Panc1 (cell line): ENCODE results near the gene DNAAF8. TPM values are rescaled to one million over a fixed set of nuclear protein-coding genes. Genes with fewer than 3 reads are reported as not detected.

Source experiments
- ATAC-seq: fragments of 200-7000 bp; cut with Tn5 transposase; 2 replicates; pipeline ENCODE4 v1.9.1; 2020; ENCODE audit warnings: mild to moderate bottlenecking, moderate library complexity
- BruUV-seq: library from RNA; stranded (reverse); fragments of 400-500 nt; replicated peaks from 2 replicates; lab custom pipeline; 2021; lab: Mats Ljungman, UMichigan
- CTCF ChIA-PET: fragments of 300-600 bp; sonication (Branson Sonifier 250); formaldehyde crosslinking; loops from one replicate; lab custom pipeline; 2022; ENCODE audit warnings: antibody characterized with exemption; lab: Charles Lee
- POLR2A ChIA-PET: fragments of 300-600 bp; sonication (Branson Sonifier 250); formaldehyde crosslinking; loops from one replicate; lab custom pipeline; 2022; ENCODE audit warnings: antibody characterized with exemption; lab: Charles Lee
- DNase-seq: peaks from one replicate; pipeline ENCODE4 v3.0.0-alpha.2; 2010; ENCODE audit warnings: low read depth, low spot score
- H3K27ac ChIP-seq: 2 replicates; pipeline ENCODE4 v1.5.1; 2011; ENCODE audit warnings: mild to moderate bottlenecking, low read length, inconsistent platforms
- H3K27me3 ChIP-seq: fragments of 200-500 bp; sonication (Bioruptor generic); 2 replicates; pipeline ENCODE4 v1.6.0; 2014; ENCODE audit warnings: low read length, inconsistent platforms; ENCODE audit not compliant: control insufficient read depth, insufficient read depth
- H3K36me3 ChIP-seq: fragments of 200-500 bp; sonication (Bioruptor generic); 2 replicates; pipeline ENCODE4 v1.5.1; 2014; ENCODE audit warnings: inconsistent platforms, mild to moderate bottlenecking, low read length, moderate library complexity; ENCODE audit not compliant: control insufficient read depth, insufficient read depth
- H3K4me1 ChIP-seq: 2 replicates; pipeline ENCODE4 v1.5.1; 2011; ENCODE audit warnings: inconsistent platforms, mild to moderate bottlenecking, low read length, moderate library complexity; ENCODE audit not compliant: control insufficient read depth, insufficient read depth
- H3K4me3 ChIP-seq, 2 experiments: 2 replicates each; pipeline ENCODE4 v1.5.1; 2011 to 2012; ENCODE audit warnings: low read depth in 2 of 2, low read length in 2 of 2, mild to moderate bottlenecking in 2 of 2, inconsistent platforms in 1 of 2, moderate library complexity in 1 of 2
- H3K9me3 ChIP-seq: fragments of 200-500 bp; sonication (Bioruptor generic); 2 replicates; pipeline ENCODE4 v1.5.1; 2014; ENCODE audit warnings: low read depth, mild to moderate bottlenecking, inconsistent platforms, low read length, moderate library complexity; ENCODE audit not compliant: control insufficient read depth, insufficient read depth
- POLR2AphosphoS5 ChIP-seq: IDR thresholded peaks from 2 replicates; pipeline ENCODE4 v1.6.1; 2012; ENCODE audit warnings: mild to moderate bottlenecking, low read depth, low read length, moderate library complexity
- SIN3A ChIP-seq: IDR thresholded peaks from 2 replicates; pipeline ENCODE4 v1.6.1; 2012; ENCODE audit warnings: low read depth, mild to moderate bottlenecking, low read length, moderate library complexity, borderline replicate concordance; ENCODE audit not compliant: insufficient read depth
- TCF7L2 ChIP-seq: IDR thresholded peaks from 2 replicates; pipeline ENCODE4 v1.6.1; 2011; ENCODE audit warnings: mild to moderate bottlenecking, low read depth, low read length, inconsistent platforms
- in situ Hi-C: cut with HindIII; loops from 2 replicates; pipeline ENCODE4 v1.10.0; 2016; ENCODE audit warnings: low sequenced_read_pairs, low pct_unique_long_range_greater_than_20kb
- intact Hi-C: fragments of 100-400 bp; cut with micrococcal nuclease; formaldehyde crosslinking; loops from one replicate; pipeline ENCODE4 v1.10.0; 2022; ENCODE audit not compliant: unreplicated experiment
- total RNA-seq: library from RNA; stranded (reverse); gene quantifications from one replicate; pipeline ENCODE4 v1.2.1, GENCODE V29; 2021; ENCODE audit not compliant: unreplicated experiment
- TF ChIP-seq, protein P1 (sequence below): fragments of 450-650 bp; IDR thresholded peaks from 2 replicates; pipeline ENCODE4 v1.5.1; 2017; ENCODE audit warnings: mild to moderate bottlenecking
- TF ChIP-seq, protein P2 (sequence below), 2 experiments: IDR thresholded peaks; 2 replicates each; pipeline ENCODE4 v1.6.1; 2011 to 2012; ENCODE audit warnings: low read depth in 2 of 2, control low read depth in 1 of 2, low read length in 1 of 2, mild to moderate bottlenecking in 1 of 2, moderate library complexity in 1 of 2; ENCODE audit not compliant: insufficient read depth in 1 of 2

The DNAAF8 gene
- total RNA-seq, 1 experiment from 2014 or later, result 2.3 TPM

DNA sequence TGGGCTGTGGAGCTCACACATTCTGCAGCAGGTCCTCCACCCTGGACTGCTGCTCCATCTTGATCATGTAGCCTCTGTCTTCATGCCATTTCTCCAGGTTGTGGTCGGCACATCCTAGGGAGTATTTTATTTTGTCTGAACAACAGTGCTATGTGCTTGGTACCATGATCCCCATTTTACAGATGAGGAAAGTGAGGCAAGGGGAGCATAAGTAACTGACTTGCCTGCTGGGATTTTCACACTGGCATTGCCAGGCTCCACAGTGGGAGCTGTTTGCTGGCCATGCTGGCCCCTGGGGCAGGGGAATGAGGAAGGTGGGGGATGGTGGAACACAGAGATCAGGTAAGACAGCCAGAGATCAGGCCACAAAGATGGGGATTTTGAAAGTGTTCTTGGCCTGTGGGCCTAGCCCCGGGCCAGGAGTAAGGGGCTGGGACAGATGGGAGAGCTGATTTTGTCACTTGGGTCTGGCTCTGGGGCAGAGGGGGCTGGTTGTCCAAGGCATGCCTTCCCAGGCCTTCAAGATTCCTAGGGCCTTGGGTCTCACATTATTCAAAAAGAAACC, 41.9 kb downstream of the DNAAF8 start:
- Histone ChIP-seq H3K4me3 (no peak overlapping the region), H3K27ac (no peak overlapping the region), H3K36me3 (no peaks in the 10 kb centered on the region), H3K4me1 (0 out of 2 replicates have a peak, but pooled peaks cover 3% of the 10 kb centered on the region), H3K27me3 (no peaks in the 10 kb centered on the region), H3K9me3 (no peaks in the 10 kb centered on the region)
- in situ Hi-C loops, result no loop called here
- intact Hi-C loops, result no loop called here
- ChIA-PET POLR2A (interaction anchor here (0.6 kb wide), 1 partner anchor 81 kb away, joined by 7 read pairs; no protein-coding TSS in a partner anchor), CTCF (no interaction called here)
- TF ChIP-seq TCF7L2 (no peak), POLR2AphosphoS5 (no peak), SIN3A (no peak)
- TF ChIP-seq, protein P1, sequence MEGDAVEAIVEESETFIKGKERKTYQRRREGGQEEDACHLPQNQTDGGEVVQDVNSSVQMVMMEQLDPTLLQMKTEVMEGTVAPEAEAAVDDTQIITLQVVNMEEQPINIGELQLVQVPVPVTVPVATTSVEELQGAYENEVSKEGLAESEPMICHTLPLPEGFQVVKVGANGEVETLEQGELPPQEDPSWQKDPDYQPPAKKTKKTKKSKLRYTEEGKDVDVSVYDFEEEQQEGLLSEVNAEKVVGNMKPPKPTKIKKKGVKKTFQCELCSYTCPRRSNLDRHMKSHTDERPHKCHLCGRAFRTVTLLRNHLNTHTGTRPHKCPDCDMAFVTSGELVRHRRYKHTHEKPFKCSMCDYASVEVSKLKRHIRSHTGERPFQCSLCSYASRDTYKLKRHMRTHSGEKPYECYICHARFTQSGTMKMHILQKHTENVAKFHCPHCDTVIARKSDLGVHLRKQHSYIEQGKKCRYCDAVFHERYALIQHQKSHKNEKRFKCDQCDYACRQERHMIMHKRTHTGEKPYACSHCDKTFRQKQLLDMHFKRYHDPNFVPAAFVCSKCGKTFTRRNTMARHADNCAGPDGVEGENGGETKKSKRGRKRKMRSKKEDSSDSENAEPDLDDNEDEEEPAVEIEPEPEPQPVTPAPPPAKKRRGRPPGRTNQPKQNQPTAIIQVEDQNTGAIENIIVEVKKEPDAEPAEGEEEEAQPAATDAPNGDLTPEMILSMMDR, result no peak
- TF ChIP-seq, protein P2, sequence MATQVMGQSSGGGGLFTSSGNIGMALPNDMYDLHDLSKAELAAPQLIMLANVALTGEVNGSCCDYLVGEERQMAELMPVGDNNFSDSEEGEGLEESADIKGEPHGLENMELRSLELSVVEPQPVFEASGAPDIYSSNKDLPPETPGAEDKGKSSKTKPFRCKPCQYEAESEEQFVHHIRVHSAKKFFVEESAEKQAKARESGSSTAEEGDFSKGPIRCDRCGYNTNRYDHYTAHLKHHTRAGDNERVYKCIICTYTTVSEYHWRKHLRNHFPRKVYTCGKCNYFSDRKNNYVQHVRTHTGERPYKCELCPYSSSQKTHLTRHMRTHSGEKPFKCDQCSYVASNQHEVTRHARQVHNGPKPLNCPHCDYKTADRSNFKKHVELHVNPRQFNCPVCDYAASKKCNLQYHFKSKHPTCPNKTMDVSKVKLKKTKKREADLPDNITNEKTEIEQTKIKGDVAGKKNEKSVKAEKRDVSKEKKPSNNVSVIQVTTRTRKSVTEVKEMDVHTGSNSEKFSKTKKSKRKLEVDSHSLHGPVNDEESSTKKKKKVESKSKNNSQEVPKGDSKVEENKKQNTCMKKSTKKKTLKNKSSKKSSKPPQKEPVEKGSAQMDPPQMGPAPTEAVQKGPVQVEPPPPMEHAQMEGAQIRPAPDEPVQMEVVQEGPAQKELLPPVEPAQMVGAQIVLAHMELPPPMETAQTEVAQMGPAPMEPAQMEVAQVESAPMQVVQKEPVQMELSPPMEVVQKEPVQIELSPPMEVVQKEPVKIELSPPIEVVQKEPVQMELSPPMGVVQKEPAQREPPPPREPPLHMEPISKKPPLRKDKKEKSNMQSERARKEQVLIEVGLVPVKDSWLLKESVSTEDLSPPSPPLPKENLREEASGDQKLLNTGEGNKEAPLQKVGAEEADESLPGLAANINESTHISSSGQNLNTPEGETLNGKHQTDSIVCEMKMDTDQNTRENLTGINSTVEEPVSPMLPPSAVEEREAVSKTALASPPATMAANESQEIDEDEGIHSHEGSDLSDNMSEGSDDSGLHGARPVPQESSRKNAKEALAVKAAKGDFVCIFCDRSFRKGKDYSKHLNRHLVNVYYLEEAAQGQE (IDR thresholded peaks at IDR 0.05; ENCODE audit: insufficient read depth in 1 of 2, low read depth in 2 of 2, low read length in 1 of 2), result no peak
- no TSS peak for BruUV-seq
- DNase-seq (no peak), ATAC-seq (no peak)

DNA sequence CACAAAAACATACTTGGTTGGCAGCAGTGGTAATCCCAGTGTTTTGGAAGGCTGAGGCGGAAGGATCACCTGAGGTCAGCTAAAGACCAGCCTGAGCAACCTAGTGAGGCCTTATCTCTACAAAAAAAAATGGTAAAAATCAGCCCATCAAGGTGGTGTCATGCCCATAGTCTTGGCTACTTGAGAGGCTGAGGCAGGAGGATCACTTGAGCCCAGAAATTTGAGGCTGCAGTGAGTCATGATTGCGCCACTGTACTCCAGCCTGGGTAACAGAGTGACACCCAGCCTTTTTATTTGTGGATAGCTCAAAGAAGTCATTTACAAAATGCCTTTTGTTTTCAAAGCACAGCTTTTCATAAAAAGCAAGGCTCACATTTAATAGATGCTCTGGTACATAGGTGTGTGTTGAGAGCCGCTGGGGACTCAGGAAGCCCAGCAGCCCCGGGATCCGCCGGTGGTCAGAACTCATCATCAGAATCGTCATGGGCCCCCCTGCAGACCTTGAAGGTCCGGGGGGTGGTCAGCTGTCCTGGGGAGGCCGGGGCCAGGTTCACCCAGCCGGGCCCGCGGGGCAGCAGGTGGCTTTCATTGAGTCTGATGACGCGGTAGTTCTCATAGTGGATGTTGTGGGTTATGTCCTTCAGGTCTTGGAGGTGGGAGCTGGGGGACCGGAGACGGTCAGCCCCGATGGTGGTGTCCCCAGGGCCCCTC, 43.2 kb downstream of the DNAAF8 start:
- DNase-seq (no peak), ATAC-seq (no peak)
- Histone ChIP-seq H3K4me3 (no peak overlapping the region), H3K36me3 (no peaks in the 10 kb centered on the region), H3K4me1 (0 out of 2 replicates have a peak, but pooled peaks cover 3% of the 10 kb centered on the region), H3K9me3 (no peaks in the 10 kb centered on the region), H3K27me3 (no peaks in the 10 kb centered on the region), H3K27ac (no peak overlapping the region)
- in situ Hi-C loops (no loop called here), intact Hi-C loops (no loop called here)
- ChIA-PET CTCF (no interaction called here), POLR2A (interaction anchor here (0.5 kb wide), 1 partner anchor 109 kb away, joined by 4 read pairs; no protein-coding TSS in a partner anchor)
- TF ChIP-seq, protein P2 (IDR thresholded peaks at IDR 0.05; ENCODE audit: insufficient read depth in 1 of 2, low read depth in 2 of 2, low read length in 1 of 2), result no peak
- no peak for TF ChIP-seq TCF7L2
- TF ChIP-seq SIN3A, result no peak
- no peak for TF ChIP-seq POLR2AphosphoS5
- TF ChIP-seq, protein P1, result no peak
- BruUV-seq, result no TSS peak
